ENCODE data around the gene BTNL3. TPM values are rescaled to one million over a fixed set of nuclear protein-coding genes. Genes with fewer than 3 reads are reported as not detected.

BTNL3 gene, protein sequence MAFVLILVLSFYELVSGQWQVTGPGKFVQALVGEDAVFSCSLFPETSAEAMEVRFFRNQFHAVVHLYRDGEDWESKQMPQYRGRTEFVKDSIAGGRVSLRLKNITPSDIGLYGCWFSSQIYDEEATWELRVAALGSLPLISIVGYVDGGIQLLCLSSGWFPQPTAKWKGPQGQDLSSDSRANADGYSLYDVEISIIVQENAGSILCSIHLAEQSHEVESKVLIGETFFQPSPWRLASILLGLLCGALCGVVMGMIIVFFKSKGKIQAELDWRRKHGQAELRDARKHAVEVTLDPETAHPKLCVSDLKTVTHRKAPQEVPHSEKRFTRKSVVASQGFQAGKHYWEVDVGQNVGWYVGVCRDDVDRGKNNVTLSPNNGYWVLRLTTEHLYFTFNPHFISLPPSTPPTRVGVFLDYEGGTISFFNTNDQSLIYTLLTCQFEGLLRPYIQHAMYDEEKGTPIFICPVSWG
- not detected in 2 replicates for total RNA-seq

DNA sequence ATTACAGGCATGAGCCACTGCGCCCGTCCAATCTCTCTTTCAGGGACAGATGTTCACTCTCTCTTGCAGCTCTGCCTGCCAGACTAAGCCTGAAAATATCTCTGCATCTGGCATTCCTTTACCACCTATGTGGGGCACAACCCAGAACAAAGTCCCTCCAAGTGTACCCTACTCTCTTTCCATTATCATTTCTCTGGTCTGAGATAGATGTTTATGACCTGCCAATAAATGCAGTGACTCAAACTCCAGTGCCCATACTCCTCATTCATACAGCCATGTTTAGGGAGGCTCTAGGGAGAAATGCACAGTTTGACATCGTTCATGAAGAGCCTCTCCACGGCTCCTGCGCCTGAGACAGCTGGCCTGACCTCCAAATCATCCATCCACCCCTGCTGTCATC lies at the start of gene BTNL3:
Gene BTNL3 (plus strand): TSS at position 255 of the 400 bp plus-strand sequence. CDS start 183 bp downstream, outside the sequence.

DNA sequence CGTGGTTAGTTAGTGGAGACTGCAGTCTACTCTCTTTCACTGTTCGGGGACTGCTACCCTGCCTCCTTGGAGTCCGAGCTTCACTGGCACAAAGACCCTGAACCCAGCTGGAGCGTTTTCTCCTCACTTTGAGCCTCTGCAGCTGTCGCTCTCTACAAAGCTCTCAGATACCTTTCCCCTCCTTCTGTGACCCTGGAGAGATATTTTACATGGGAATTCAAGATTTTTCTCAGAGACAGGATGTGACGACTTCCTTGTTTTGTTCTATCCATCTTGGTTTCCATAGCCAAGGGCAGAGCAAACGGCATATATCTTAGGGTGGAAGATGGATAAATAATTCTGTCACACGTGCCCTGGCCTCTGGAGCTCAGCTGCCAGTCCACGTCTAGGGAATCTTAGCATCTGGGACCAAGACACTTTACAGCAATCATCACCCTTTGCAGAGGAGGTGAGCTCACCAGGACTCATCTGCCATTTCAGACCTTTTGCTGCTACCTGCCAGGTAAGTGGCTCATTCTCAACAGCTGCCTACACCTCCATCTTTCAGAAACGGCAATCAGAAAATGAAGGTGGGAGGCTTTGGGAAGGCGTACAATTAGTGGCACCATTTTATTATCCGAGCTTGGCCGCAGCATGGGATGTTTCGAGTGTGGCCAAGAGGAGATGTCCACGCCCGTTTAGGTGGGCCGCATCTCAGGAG lies 51.4 kb downstream of the BTNL3 start, which contains the start of gene BTNL9:
Gene BTNL9 (plus strand): TSS at position 336 of the 700 bp plus-strand sequence. CDS start 5,224 bp downstream, outside the sequence.

Small RNAs within 50 kb of the gene (small RNA-seq; reads per million reads assigned to genes)
- gene MIR8089 (not detected), gene RNU6-1036P (not detected), gene RPS29P12 (not detected)

Other genes starting within 250 kb of the BTNL3 start
- not detected in 2 replicates for gene OR2Y1, start 248.8 kb upstream of the BTNL3 start, total RNA-seq
- 88.4 and 104 TPM in 2 replicates for gene MGAT1, start 186.0 kb upstream of the BTNL3 start, total RNA-seq
- gene ZFP62, start 127.6 kb upstream of the BTNL3 start, total RNA-seq: 21.3 and 23.3 TPM in 2 replicates
- gene BTNL8, start 89.7 kb upstream of the BTNL3 start, total RNA-seq: not detected in 2 replicates
- not detected in 2 replicates for gene BTNL9, start 51.4 kb downstream of the BTNL3 start, total RNA-seq
- not detected in 2 replicates for gene OR2V1, start 142.3 kb downstream of the BTNL3 start, total RNA-seq
- not detected in 2 replicates for gene OR2V2, start 158.7 kb downstream of the BTNL3 start, total RNA-seq
- gene TRIM7, start 216.3 kb downstream of the BTNL3 start, total RNA-seq: 15.1 and 15.4 TPM in 2 replicates
- gene TRIM41, start 234.4 kb downstream of the BTNL3 start, total RNA-seq: 6.7 and 11.6 TPM in 2 replicates

Measured in thoracic aorta endothelial cell (primary cell).